ENCODE results near the gene SCAPER.

DNA sequence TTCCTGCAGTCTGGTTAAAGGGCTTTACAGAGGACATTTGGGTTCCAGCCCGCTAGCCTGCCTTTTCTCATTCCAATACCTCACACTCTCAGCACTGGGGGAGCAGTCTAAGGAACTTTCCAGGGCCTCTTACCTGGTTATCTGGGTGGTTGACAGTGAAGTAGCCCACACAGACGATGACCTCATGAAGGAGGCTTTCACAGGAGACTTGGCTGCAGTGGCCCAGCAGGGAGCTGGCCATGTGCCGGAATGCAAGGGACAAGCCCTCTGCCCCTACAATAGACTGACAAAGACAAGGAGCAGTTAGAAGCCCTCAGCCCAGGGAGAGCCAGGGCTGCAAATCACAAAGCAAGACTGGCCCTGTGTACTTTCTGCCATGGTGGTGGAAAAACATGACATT lies 529.1 kb downstream of the SCAPER start:
- TF ChIP-seq EP300 (IDR thresholded peaks at IDR 0.05) (no peak), POLR2AphosphoS5 (IDR thresholded peaks at IDR 0.05) (no peak)
- TF ChIP-seq, protein P1, sequence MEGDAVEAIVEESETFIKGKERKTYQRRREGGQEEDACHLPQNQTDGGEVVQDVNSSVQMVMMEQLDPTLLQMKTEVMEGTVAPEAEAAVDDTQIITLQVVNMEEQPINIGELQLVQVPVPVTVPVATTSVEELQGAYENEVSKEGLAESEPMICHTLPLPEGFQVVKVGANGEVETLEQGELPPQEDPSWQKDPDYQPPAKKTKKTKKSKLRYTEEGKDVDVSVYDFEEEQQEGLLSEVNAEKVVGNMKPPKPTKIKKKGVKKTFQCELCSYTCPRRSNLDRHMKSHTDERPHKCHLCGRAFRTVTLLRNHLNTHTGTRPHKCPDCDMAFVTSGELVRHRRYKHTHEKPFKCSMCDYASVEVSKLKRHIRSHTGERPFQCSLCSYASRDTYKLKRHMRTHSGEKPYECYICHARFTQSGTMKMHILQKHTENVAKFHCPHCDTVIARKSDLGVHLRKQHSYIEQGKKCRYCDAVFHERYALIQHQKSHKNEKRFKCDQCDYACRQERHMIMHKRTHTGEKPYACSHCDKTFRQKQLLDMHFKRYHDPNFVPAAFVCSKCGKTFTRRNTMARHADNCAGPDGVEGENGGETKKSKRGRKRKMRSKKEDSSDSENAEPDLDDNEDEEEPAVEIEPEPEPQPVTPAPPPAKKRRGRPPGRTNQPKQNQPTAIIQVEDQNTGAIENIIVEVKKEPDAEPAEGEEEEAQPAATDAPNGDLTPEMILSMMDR (IDR thresholded peaks at IDR 0.05): no peak
